OCI-LY3 (cell line): ENCODE results near the gene SLF2.

ENCODE experiments used
- H2AFZ ChIP-seq: fragments of 200-600, 300-600 bp; shearing (Covaris generic); 2 replicates; pipeline ENCODE4 v1.6.0; 2014; ENCODE audit warnings: antibody characterized with exemption, low read depth, low read length
- H3K27ac ChIP-seq: fragments of 200-600, 300-600 bp; sonication (generic); 2 replicates; pipeline ENCODE4 v1.5.1; 2014; ENCODE audit warnings: mild to moderate bottlenecking, low read length, moderate library complexity, mixed read lengths
- H3K27me3 ChIP-seq: fragments of 200-600, 300-600 bp; sonication (generic); 2 replicates; pipeline ENCODE4 v1.6.1; 2014; ENCODE audit warnings: low read depth, low read length, mixed read lengths
- H3K36me3 ChIP-seq: fragments of 200-600, 300-600 bp; sonication (generic); replicated peaks from 2 replicates; pipeline ENCODE3; 2014; ENCODE audit warnings: low read depth, low read length, mixed read lengths
- H3K4me1 ChIP-seq: fragments of 300-600, 200-600 bp; sonication (generic); 2 replicates; pipeline ENCODE4 v1.6.1; 2014; ENCODE audit warnings: low read length, mixed read lengths
- H3K4me2 ChIP-seq: fragments of 200-600, 300-600 bp; sonication (generic); 2 replicates; pipeline ENCODE4 v1.6.1; 2014; ENCODE audit warnings: low read length, mixed read lengths
- H3K4me3 ChIP-seq: fragments of 300-600, 200-600 bp; sonication (generic); 2 replicates; pipeline ENCODE4 v1.5.1; 2014; ENCODE audit warnings: antibody characterized with exemption, mild to moderate bottlenecking, low read length, moderate library complexity
- H3K79me2 ChIP-seq: fragments of 300-600, 200-600 bp; shearing (Covaris generic); 2 replicates; pipeline ENCODE4 v1.6.1; 2014; ENCODE audit warnings: mild to moderate bottlenecking, low read length, mixed read lengths
- H3K9ac ChIP-seq: fragments of 300-600, 200-600 bp; shearing (Covaris generic); 2 replicates; pipeline ENCODE4 v1.6.0; 2014; ENCODE audit warnings: mild to moderate bottlenecking, low read length, moderate library complexity
- H3K9me3 ChIP-seq: fragments of 200-600, 300-600 bp; shearing (Covaris generic); 2 replicates; pipeline ENCODE4 v1.6.1; 2014; ENCODE audit warnings: low read length, mixed read lengths; ENCODE audit not compliant: insufficient read depth
- H4K20me1 ChIP-seq: fragments of 200-600, 300-600 bp; sonication (generic); 2 replicates; pipeline ENCODE4 v1.6.1; 2016; ENCODE audit warnings: low read length, mixed read lengths; ENCODE audit not compliant: insufficient read depth
- CTCF ChIP-seq: fragments of 200-600, 300-600 bp; sonication (generic); IDR thresholded peaks from 2 replicates; pipeline ENCODE4 v1.5.1; 2014; ENCODE audit warnings: antibody characterized with exemption, low read length, low read depth
- EZH2phosphoT487 ChIP-seq: fragments of 200-600 bp; shearing (Covaris generic); IDR thresholded peaks from 2 replicates; pipeline ENCODE4 v1.6.1; 2018; ENCODE audit warnings: antibody characterized with exemption, mixed run types, low read depth

Gene SLF2

DNA sequence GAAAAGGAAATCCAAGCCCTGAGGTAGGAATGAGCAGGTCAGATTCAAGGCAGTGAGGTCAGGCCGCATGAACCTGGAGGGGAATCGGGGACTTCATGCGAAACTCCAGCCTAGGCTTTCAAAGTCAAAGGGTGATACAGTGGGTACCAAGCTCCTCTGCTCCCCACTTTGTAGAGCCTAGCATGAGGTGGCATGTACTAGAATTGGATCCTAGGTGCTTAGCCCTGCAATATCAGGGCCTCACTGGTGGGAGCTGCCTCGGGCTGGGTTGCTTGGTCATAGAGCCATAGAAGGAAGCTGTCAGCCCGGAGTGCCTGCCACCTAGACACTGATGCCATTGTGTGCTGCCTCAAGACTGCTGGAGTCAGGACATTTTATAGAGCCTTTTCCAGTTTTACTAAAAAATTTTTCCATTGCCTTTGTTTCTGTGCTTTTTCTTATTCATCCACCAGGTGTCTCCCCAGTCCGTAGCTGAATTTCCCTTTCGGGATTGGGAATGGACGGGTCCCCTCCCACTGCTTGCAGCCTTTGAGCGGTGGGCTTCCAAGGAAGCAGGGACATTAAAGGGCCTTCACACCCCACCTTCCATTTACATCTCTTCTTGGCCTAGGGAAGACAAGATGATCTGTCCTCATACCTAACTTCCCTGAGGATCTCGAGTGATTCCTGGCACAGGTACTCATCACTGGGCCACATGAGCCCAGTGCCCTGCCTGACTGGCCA lies 81.4 kb downstream of the SLF2 start:
- H2AFZ ChIP-seq, result no peak overlapping the region
- peaks cover 29% of the 10 kb centered on the region for H3K79me2 ChIP-seq
- no peak overlapping the region for H3K4me3 ChIP-seq
- H4K20me1 ChIP-seq, result no peaks in the 10 kb centered on the region
- peaks cover 14% of the 10 kb centered on the region for H3K4me1 ChIP-seq
- H3K9me3 ChIP-seq, result no peaks in the 10 kb centered on the region
- H3K27ac ChIP-seq, result no peak overlapping the region
- TF ChIP-seq EZH2phosphoT487, result no peak
- peak; percentile 39 for TF ChIP-seq CTCF
- peaks cover 18% of the 10 kb centered on the region for H3K36me3 ChIP-seq
- H3K4me2 ChIP-seq, result no peak overlapping the region
- H3K9ac ChIP-seq, result no peak overlapping the region
- H3K27me3 ChIP-seq, result no peaks in the 10 kb centered on the region

- Histone ChIP-seq H3K27ac (no peak overlapping the region), H3K9ac (no peak overlapping the region), H3K9me3 (no peaks in the 10 kb centered on the region), H4K20me1 (no peaks in the 10 kb centered on the region), H3K4me2 (no peak overlapping the region), H2AFZ (no peak overlapping the region), H3K4me3 (no peak overlapping the region), H3K4me1 (peaks cover 14% of the 10 kb centered on the region), H3K36me3 (peaks cover 12% of the 10 kb centered on the region), H3K79me2 (peaks cover 19% of the 10 kb centered on the region), H3K27me3 (no peaks in the 10 kb centered on the region)
- TF ChIP-seq EZH2phosphoT487 (no peak), CTCF (no peak)
Measured at GRCh38 chr10:100995181-100995580, 82.4 kb downstream of the SLF2 start.

DNA sequence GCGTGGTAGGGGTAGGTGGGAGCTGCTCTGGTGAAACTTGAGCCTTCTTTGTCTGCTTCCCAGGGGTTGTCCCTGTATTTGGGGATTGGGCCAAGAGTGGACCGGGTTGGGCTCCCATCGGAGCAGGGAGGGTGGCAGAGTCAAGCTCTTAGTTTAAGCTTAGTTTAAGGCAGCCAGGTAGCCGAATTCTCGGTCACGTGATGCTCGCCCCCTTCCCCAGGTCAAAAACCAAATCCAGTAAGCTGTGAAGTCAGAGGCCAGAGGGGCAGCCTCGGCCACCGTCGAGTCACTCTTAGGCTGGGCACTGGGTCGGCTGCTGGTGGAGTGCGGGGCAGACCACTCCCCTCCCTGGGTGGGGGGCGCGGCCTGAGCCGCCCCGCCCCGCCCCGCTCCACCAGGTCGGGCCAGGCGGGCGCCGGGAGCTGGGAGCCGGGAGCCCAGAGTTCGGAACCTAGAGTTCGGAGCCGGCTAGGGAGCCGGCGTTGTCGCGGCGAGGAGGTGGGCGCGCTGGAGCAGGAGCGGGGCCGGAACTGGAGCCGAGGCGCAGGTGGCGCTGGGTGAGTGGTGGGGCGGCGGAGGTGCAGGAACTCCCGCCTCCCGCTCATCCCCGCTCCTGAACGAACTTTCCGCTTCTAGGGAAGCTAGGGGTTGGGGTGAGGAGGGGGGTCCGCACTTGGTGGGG lies 84.1 kb downstream of the SLF2 start:
- H3K9me3 ChIP-seq, result no peaks in the 10 kb centered on the region
- peak overlapping the region; percentile 92 for H3K9ac ChIP-seq
- H3K79me2 ChIP-seq, result peaks cover 6% of the 10 kb centered on the region; the same call in 1 of the 2 replicates
- TF ChIP-seq EZH2phosphoT487 (no peak), CTCF (no peak)
- H3K4me3 ChIP-seq, result peak overlapping the region; percentile 84
- H3K27me3 ChIP-seq, result no peaks in the 10 kb centered on the region
- H3K4me1 ChIP-seq, result peaks cover 14% of the 10 kb centered on the region
- H3K27ac ChIP-seq, result peak overlapping the region; percentile 81
- H3K4me2 ChIP-seq, result peak overlapping the region; percentile 99
- no peaks in the 10 kb centered on the region for H3K36me3 ChIP-seq
- peak overlapping the region; percentile 64; the same call in 1 of the 2 replicates for H2AFZ ChIP-seq
- H4K20me1 ChIP-seq, result no peaks in the 10 kb centered on the region
